Central memory CD8-positive, alpha-beta T cell (primary cell): ENCODE measurements around the gene ENPP5.
"Not testable (repeated sequence)": the region's sequence is repeated elsewhere in the genome, so short reads cannot be mapped to it uniquely, and the experiment has no call there.

ENCODE experiments used
- ATAC-seq: fragments of 150-1000 bp; cut with Tn5 transposase; replicated peaks from 2 replicates; pipeline ENCODE4 v1.10.0; 2022; ENCODE audit warnings: mild to moderate bottlenecking, moderate FRiP score, moderate number of reproducible peaks; ENCODE audit not compliant: poor library complexity, severe bottlenecking; ENCODE audit errors: extremely low read depth
- DNase-seq, 2 donors: peaks; one replicate each; pipeline ENCODE4 v3.0.0; 2021; ENCODE audit warnings: low spot score in 2 of 2
- H3K27ac Mint-ChIP-seq: one replicate; pipeline ENCODE4 v1.8.0; 2022; ENCODE audit warnings: low read depth, mild to moderate bottlenecking, moderate library complexity, mixed read lengths
- H3K27me3 Mint-ChIP-seq: one replicate; pipeline ENCODE4 v1.8.0; 2022; ENCODE audit warnings: mixed read lengths
- H3K36me3 Mint-ChIP-seq: one replicate; pipeline ENCODE4 v1.8.0; 2022; ENCODE audit warnings: mild to moderate bottlenecking, moderate library complexity, mixed read lengths; ENCODE audit not compliant: insufficient read depth
- H3K4me1 Mint-ChIP-seq: one replicate; pipeline ENCODE4 v1.8.0; 2022; ENCODE audit warnings: mixed read lengths
- H3K4me3 Mint-ChIP-seq: one replicate; pipeline ENCODE4 v1.8.0; 2022; ENCODE audit warnings: mild to moderate bottlenecking, moderate library complexity, mixed read lengths
- H3K9me3 Mint-ChIP-seq: one replicate; pipeline ENCODE4 v1.8.0; 2022; ENCODE audit warnings: mixed read lengths

The ENPP5 gene

GRCh38 chr6:46159229-46159628 is 11.6 kb downstream of the ENPP5 start:
- Mint-ChIP-seq H3K27me3 (no peaks in the 10 kb centered on the region), H3K9me3 (no peaks in the 10 kb centered on the region), H3K36me3 (peaks cover 6% of the 10 kb centered on the region), H3K4me3 (no peak overlapping the region), H3K27ac (no peak overlapping the region), H3K4me1 (no peaks in the 10 kb centered on the region)
- DNase-seq (no peak), ATAC-seq (no peak)

DNA sequence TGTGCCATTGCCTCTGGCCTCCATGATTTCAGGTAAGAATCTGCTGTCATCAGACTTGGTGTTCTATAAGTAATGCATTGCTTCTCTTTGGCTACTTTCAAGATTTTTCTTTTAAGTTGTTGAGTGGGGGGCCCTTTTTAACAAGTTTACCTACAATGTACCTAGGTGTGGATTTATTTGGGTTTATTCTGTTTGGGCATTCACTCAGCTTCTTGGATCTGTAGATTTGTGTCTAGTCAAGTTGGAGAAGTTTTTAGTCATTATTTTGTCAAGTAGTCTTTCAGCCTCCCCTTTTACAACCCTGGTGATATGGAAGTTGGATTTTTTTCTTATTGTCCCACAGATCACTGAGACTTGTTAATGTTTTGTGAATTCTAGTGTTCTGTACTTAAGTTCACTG is 14.1 kb downstream of the ENPP5 start:
- no peaks in the 10 kb centered on the region for H3K9me3 Mint-ChIP-seq

DNA sequence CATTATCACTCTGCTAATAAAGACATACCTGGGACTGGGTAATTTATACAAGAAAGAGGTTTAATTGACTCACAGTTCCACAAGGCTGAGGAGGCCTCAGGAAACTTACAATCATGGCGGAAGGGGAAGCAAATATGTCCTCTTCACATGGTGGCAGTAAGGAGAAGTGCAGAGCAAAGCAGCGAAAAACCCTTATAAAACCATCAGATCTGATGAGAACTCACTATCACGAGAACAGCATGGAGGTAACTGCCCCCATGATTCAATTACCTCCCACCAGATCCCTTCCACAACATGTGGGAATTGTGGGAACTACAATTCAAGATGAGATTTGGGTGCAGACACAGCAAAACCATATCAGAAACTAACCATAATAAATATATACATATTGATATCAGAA is 21.7 kb downstream of the ENPP5 start:
- H3K4me3 Mint-ChIP-seq, H3K27ac Mint-ChIP-seq, H3K9me3 Mint-ChIP-seq, H3K36me3 Mint-ChIP-seq, ATAC-seq, H3K4me1 Mint-ChIP-seq, H3K27me3 Mint-ChIP-seq, DNase-seq: not testable (repeated sequence)

More for the DNA sequence above, 14.1 kb downstream of the ENPP5 start:
- H3K4me3 Mint-ChIP-seq = no peak overlapping the region
- no peak for DNase-seq
- H3K4me1 Mint-ChIP-seq = no peaks in the 10 kb centered on the region
- H3K36me3 Mint-ChIP-seq = peaks cover 6% of the 10 kb centered on the region
- H3K27ac Mint-ChIP-seq = no peak overlapping the region
- no peak for ATAC-seq
- H3K27me3 Mint-ChIP-seq = no peaks in the 10 kb centered on the region

DNA sequence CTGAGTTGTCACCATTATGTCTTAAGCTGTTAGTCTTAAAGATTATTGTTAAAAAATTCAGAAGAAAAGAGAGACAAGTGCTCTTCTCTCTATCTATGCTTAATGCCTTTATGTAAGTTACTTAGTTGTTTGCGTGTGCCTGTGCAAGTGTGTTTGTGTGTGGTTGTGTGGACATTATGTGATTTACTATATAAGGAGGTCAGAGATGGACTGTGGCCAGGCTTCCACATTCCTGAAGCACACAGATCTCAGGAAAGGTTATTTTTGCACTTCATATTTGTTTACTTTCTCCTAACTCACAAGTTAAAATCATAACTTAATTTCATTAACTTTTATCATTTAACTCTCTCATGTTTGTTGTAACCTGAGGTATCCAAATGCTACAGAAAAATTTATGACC is 26.5 kb downstream of the ENPP5 start:
- DNase-seq (no peak), ATAC-seq (no peak)
- Mint-ChIP-seq H3K36me3 (peaks cover 12% of the 10 kb centered on the region), H3K4me1 (peaks cover 10% of the 10 kb centered on the region), H3K27ac (no peak overlapping the region), H3K4me3 (no peak overlapping the region), H3K27me3 (no peaks in the 10 kb centered on the region), H3K9me3 (no peaks in the 10 kb centered on the region)

GRCh38 chr6:46138281-46138680 is 32.5 kb downstream of the ENPP5 start:
- peaks cover 60% of the 10 kb centered on the region for H3K4me1 Mint-ChIP-seq

GRCh38 chr6:46137387-46137786 is 33.4 kb downstream of the ENPP5 start:
- ATAC-seq (no peak), DNase-seq (no peak)
- no peak overlapping the region for H3K27ac Mint-ChIP-seq
- no peaks in the 10 kb centered on the region for H3K27me3 Mint-ChIP-seq
- no peak overlapping the region for H3K4me3 Mint-ChIP-seq
- no peaks in the 10 kb centered on the region for H3K9me3 Mint-ChIP-seq
- H3K4me1 Mint-ChIP-seq = peaks cover 67% of the 10 kb centered on the region
- peaks cover 6% of the 10 kb centered on the region for H3K36me3 Mint-ChIP-seq

More at GRCh38 chr6:46138281-46138680, 32.5 kb downstream of the ENPP5 start:
- peak overlapping the region; percentile 1 for H3K27ac Mint-ChIP-seq
- no peak overlapping the region for H3K4me3 Mint-ChIP-seq
- H3K27me3 Mint-ChIP-seq = no peaks in the 10 kb centered on the region
- no peaks in the 10 kb centered on the region for H3K9me3 Mint-ChIP-seq
- H3K36me3 Mint-ChIP-seq = peaks cover 6% of the 10 kb centered on the region
- DNase-seq = no peak
- no peak for ATAC-seq

DNA sequence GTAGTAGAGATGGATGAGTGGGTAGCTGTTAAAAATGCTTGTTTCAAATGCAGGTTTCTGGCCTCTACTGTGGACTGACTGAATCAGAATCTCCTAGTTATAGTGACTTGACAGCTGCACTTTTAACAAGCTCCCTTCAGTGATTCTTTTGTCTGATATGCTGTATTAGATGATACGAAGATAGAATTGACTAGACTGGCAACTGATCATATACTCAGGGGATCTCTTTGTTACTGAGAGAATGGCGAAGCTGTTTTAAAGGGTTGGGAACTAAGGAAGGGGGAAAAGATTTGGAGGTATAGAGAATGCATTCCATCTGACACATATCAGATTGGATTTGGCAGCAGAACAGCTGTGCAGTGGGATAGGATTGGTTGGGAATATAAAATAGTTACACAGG is 33.9 kb downstream of the ENPP5 start:
- ATAC-seq = no peak
- Mint-ChIP-seq H3K4me1 (peaks cover 67% of the 10 kb centered on the region), H3K27ac (no peak overlapping the region)

GRCh38 chr6:46135176-46135575 is 35.6 kb downstream of the ENPP5 start:
- no peak for ATAC-seq
- H3K4me1 Mint-ChIP-seq = peaks cover 70% of the 10 kb centered on the region

More for the DNA sequence above, 33.9 kb downstream of the ENPP5 start:
- Mint-ChIP-seq H3K27me3 (no peaks in the 10 kb centered on the region), H3K4me3 (no peak overlapping the region), H3K36me3 (peaks cover 6% of the 10 kb centered on the region), H3K9me3 (no peaks in the 10 kb centered on the region)
- DNase-seq = no peak

GRCh38 chr6:46134216-46134615 is 36.6 kb downstream of the ENPP5 start:
- Mint-ChIP-seq H3K4me1 (peaks cover 67% of the 10 kb centered on the region), H3K27me3 (no peaks in the 10 kb centered on the region), H3K36me3 (peaks cover 10% of the 10 kb centered on the region), H3K27ac (no peak overlapping the region), H3K9me3 (no peaks in the 10 kb centered on the region), H3K4me3 (no peak overlapping the region)
- ATAC-seq (no peak), DNase-seq (no peak)

More at GRCh38 chr6:46135176-46135575, 35.6 kb downstream of the ENPP5 start:
- H3K27me3 Mint-ChIP-seq = no peaks in the 10 kb centered on the region
- H3K27ac Mint-ChIP-seq = no peak overlapping the region
- H3K36me3 Mint-ChIP-seq = peaks cover 3% of the 10 kb centered on the region
- H3K4me3 Mint-ChIP-seq = no peak overlapping the region
- H3K9me3 Mint-ChIP-seq = no peaks in the 10 kb centered on the region
- DNase-seq = no peak

GRCh38 chr6:46131291-46131690 is 39.5 kb downstream of the ENPP5 start:
- not testable (repeated sequence) for DNase-seq, ATAC-seq, H3K9me3 Mint-ChIP-seq, H3K36me3 Mint-ChIP-seq, H3K27me3 Mint-ChIP-seq, H3K27ac Mint-ChIP-seq
- H3K4me3 Mint-ChIP-seq = peak overlapping the region; percentile 40
- H3K4me1 Mint-ChIP-seq = peaks cover 58% of the 10 kb centered on the region

GRCh38 chr6:46130666-46131065 is 40.1 kb downstream of the ENPP5 start:
- Mint-ChIP-seq H3K4me1 (peaks cover 56% of the 10 kb centered on the region), H3K36me3 (peaks cover 7% of the 10 kb centered on the region), H3K27me3 (no peaks in the 10 kb centered on the region), H3K9me3 (no peaks in the 10 kb centered on the region), H3K4me3 (peak overlapping the region; percentile 98), H3K27ac (peak overlapping the region; percentile 94)
- no peak for DNase-seq
- no peak for ATAC-seq

DNA sequence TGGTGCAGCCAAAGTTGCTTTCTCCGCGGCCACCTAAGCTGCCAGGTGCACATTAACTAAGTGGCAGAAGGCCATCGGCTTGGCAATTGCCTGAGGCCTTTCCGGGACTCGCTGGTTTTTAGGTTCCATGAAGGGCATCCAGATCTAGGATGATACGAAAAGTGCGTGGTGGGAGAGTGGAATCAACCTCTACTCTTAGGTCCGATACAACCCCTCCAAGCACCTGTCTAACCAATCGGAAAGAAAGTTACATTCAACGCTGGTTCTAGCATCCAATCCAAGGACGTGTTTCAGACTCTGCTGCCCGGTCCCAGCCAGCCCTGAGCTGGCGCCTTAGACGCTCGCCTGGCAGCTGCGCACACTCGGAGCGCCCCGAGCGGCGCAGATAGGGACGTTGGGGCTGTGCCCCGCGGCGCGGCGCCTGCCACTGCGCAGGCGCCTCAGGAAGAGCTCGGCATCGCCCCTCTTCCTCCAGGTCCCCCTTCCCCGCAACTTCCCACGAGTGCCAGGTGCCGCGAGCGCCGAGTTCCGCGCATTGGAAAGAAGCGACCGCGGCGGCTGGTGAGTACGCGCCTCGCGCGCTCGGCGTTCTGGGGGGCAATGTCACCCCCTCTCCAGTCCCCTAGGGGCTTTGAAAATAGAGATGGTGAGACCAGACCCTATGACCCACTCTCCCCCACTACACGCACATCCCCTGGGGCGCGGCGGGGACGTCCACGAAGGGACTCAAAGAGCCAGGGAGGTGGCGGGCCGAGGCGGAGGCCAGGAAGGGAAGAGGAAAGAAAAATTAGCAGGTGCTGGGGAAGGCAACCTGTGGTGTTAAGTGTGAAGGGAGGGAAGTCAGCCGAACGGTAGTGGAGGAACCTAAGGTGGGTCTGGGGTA is 40.9 kb downstream of the ENPP5 start, which contains the start of gene ENPP4:
Gene ENPP4 (plus strand): TSS at position 361 of the 883 bp plus-strand sequence. CDS start 9,595 bp downstream, outside the sequence.
- Mint-ChIP-seq H3K27me3 (no peaks in the 10 kb centered on the region), H3K27ac (peak within 1 kb of the TSS; percentile 94), H3K36me3 (peaks cover 7% of the 10 kb centered on the region), H3K9me3 (no peaks in the 10 kb centered on the region), H3K4me3 (peak within 1 kb of the TSS; percentile 98), H3K4me1 (peaks cover 49% of the 10 kb centered on the region)
- DNase-seq (peak; percentile 93 to 94), ATAC-seq (peak; percentile 99)

DNA sequence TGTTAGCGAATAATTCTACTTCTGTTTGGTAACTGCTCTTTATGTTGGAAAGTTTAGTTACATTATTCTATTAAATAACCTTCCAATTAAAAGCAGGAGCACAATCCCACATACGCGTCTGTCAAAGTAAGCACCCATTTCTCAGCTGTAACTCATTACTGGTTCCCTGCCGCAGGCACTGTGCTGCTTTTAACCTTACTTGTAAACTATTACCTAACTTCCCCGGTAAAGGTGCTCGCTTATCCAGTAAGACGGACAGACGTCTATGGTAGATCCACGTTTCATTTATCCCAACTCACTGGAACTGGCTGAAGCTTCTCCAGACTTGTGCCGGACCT is 41.5 kb downstream of the ENPP5 start:
- peak; percentile 38 for ATAC-seq
- H3K27ac Mint-ChIP-seq = peak overlapping the region; percentile 94
- no peaks in the 10 kb centered on the region for H3K27me3 Mint-ChIP-seq
- DNase-seq = no peak
- peaks cover 47% of the 10 kb centered on the region for H3K4me1 Mint-ChIP-seq
- H3K4me3 Mint-ChIP-seq = peak overlapping the region; percentile 98
- H3K36me3 Mint-ChIP-seq = peaks cover 7% of the 10 kb centered on the region
- no peaks in the 10 kb centered on the region for H3K9me3 Mint-ChIP-seq
